ENCODE results near the gene LHX4.

The LHX4 gene

DNA sequence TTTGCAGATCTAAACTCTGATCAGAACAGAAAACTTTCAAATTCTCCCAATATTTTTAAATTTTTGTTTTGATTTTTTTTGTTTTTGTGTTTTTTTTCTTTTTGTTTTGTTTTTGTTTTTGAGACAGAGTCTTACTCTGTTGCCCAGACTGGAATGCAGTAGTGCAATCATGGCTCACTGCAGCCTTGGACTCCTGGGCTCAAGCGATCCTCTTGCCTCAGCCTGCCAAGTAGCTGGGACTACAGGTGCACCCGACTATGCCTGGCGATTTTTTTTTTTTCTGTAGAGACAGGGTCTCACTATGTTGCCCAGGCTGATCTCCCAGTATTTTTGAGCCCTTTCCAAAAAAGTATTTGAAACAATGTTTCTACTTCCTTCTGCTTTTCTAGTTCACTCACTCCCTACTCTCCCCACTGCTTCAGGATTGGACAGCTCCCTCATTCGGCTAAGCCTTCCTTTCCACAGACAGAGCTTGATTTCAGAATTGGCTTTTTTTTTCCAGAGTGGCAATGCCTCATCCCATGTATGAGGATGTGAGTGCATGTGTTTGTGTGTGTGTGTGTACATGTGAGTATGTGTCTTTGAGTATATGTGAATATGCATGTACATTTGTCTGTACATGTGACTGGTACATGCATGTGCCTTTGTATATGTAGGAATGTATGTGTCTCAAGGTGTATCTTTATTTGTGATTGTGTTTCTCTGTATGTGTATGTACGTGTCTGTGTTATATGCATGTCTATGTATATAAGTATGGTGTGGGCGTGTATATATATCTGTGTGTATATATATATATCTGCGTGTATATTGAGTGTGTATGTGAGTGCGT is 11.9 kb downstream of the LHX4 start:
- H3K27ac ChIP-seq (ENCODE audit: low read depth in 2 of 2, low read length in 2 of 2), result no peak overlapping the region

DNA sequence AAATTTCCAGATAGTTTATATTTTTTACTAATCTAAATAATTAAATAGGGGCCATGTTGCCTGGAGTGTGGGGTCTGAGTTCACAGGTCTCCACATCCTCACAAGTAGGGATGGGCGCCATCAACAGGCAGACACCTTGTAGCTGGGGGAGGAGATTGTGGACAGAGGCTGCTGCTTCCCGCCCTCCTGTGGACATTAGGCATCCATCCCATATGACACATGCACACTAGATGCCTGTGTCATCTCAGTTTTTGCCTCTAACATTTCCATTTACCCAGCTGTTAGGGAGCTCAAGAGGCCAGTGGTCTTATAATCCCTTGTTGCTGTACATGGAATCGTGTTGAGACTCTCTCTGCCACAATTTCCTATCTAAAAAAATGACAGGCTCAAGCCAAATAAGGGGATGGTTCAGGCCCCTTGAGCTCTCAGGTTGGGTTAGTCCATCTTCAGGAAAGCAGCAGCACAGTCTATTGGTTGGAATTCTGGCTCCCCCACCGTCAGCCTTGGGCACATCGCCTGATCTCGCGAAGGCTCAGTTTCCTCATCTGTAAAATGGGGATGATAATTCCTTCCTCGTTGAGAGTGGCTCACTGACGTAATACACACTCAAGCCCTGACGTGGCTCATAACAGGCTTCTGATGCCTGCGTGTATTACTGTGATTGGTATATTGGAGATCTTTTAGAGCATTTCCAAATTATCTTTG is 13.6 kb downstream of the LHX4 start:
- Histone ChIP-seq H3K4me1 (ENCODE audit: control insufficient read depth in 2 of 2, insufficient read depth in 2 of 2, low read length in 2 of 2) (peaks cover 5% of the 10 kb centered on the region in 2 donors), H3K9me3 (ENCODE audit: control insufficient read depth in 2 of 2, low read length in 2 of 2) (no peaks in the 10 kb centered on the region), H3K36me3 (ENCODE audit: control insufficient read depth in 2 of 2, insufficient read depth in 2 of 2, low read length in 2 of 2) (no peaks in the 10 kb centered on the region), H3K9ac (ENCODE audit: low read depth in 1 of 2, low read length in 2 of 2) (no peak overlapping the region), H3K27ac (ENCODE audit: low read depth in 2 of 2, low read length in 2 of 2) (no peak overlapping the region), H3K4me3 (ENCODE audit: low read length in 2 of 2) (no peak overlapping the region), H3K27me3 (ENCODE audit: control insufficient read depth in 2 of 2, insufficient read depth in 2 of 2, low read length in 2 of 2) (peaks cover 24 to 36% of the 10 kb centered on the region in 2 donors)

More for the DNA sequence above, 11.9 kb downstream of the LHX4 start:
- H3K4me3 ChIP-seq (ENCODE audit: low read length in 2 of 2), result no peak overlapping the region
- peaks cover 40 to 53% of the 10 kb centered on the region in 2 donors for H3K27me3 ChIP-seq (ENCODE audit: control insufficient read depth in 2 of 2, insufficient read depth in 2 of 2, low read length in 2 of 2)
- no peak overlapping the region for H3K9ac ChIP-seq (ENCODE audit: low read depth in 1 of 2, low read length in 2 of 2)
- H3K36me3 ChIP-seq (ENCODE audit: control insufficient read depth in 2 of 2, insufficient read depth in 2 of 2, low read length in 2 of 2), result no peaks in the 10 kb centered on the region
- H3K9me3 ChIP-seq (ENCODE audit: control insufficient read depth in 2 of 2, low read length in 2 of 2), result no peaks in the 10 kb centered on the region
- peaks cover 5% of the 10 kb centered on the region in 2 donors for H3K4me1 ChIP-seq (ENCODE audit: control insufficient read depth in 2 of 2, insufficient read depth in 2 of 2, low read length in 2 of 2)

DNA sequence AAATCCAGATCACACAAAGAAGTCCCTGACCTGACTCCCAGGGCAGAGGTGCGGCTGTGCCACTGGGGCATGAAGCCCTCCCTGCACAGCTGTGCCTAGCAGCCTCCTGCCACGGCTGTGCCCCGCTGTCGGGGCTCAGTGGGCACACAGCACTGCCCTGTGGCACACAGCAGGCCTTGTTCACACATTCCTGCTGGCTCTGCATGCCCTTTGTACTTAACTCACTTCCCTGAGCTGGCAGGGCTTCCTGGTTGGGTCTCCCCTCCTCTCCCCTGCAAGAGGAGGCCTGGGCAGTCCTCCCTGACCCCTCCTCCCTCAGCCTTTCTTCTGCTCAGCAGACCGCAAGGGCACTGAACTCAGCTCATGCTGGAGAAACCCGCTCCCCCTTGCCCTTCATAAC is 14.8 kb downstream of the LHX4 start:
- no peaks in the 10 kb centered on the region for H3K9me3 ChIP-seq (ENCODE audit: control insufficient read depth in 2 of 2, low read length in 2 of 2)
- peaks cover 20 to 24% of the 10 kb centered on the region in 2 donors for H3K27me3 ChIP-seq (ENCODE audit: control insufficient read depth in 2 of 2, insufficient read depth in 2 of 2, low read length in 2 of 2)
- peaks cover 5% of the 10 kb centered on the region in 2 donors for H3K4me1 ChIP-seq (ENCODE audit: control insufficient read depth in 2 of 2, insufficient read depth in 2 of 2, low read length in 2 of 2)
- no peak overlapping the region for H3K9ac ChIP-seq (ENCODE audit: low read depth in 1 of 2, low read length in 2 of 2)
- no peak overlapping the region for H3K27ac ChIP-seq (ENCODE audit: low read depth in 2 of 2, low read length in 2 of 2)
- no peak overlapping the region for H3K4me3 ChIP-seq (ENCODE audit: low read length in 2 of 2)
- H3K36me3 ChIP-seq (ENCODE audit: control insufficient read depth in 2 of 2, insufficient read depth in 2 of 2, low read length in 2 of 2), result no peaks in the 10 kb centered on the region

DNA sequence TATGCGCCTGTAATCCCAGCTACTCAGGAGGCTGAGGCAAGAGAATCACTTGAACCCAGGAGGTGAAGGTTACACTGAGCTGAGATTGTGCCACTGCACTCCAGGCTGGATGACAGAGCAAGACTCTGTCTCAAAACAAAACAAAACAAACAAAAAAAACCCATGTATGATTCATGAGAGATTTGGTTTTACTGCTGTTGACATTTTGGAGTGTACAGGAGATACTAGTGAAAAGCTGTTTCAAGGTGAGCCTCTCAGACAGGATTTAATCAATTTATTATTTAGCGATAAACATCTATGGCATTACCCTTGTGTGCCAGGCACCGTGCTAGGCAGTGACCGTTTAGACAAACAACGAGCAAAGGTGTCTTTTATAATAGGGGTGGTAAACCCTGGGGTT is 16.5 kb downstream of the LHX4 start:
- H3K9me3 ChIP-seq (ENCODE audit: control insufficient read depth in 2 of 2, low read length in 2 of 2), result no peaks in the 10 kb centered on the region

DNA sequence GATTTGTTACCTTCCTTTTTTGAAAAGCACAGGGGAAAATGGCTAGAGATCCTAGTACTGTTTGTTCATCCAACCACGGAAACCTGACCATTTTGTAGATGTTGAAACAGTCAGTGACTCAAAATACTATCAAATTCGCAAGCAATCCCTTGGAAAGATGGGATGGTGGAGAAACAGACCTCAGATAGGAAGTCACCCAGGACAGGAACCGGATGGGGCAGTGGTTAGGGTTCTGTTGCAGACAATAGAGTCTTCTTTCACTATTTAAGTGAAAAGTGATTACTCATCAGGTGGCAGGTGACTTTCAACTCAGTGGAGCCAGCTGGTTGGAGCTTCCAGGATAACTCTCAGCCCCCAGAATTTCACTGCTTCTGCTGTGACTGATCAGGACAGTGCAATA is 17.0 kb downstream of the LHX4 start:
- Histone ChIP-seq H3K9me3 (ENCODE audit: control insufficient read depth in 2 of 2, low read length in 2 of 2) (no peaks in the 10 kb centered on the region), H3K4me1 (ENCODE audit: control insufficient read depth in 2 of 2, insufficient read depth in 2 of 2, low read length in 2 of 2) (peaks cover 5% of the 10 kb centered on the region in 2 donors), H3K27me3 (ENCODE audit: control insufficient read depth in 2 of 2, insufficient read depth in 2 of 2, low read length in 2 of 2) (peaks cover 7 to 10% of the 10 kb centered on the region in 2 donors)

More for the DNA sequence above, 16.5 kb downstream of the LHX4 start:
- Histone ChIP-seq H3K27ac (ENCODE audit: low read depth in 2 of 2, low read length in 2 of 2) (no peak overlapping the region), H3K27me3 (ENCODE audit: control insufficient read depth in 2 of 2, insufficient read depth in 2 of 2, low read length in 2 of 2) (peaks cover 11 to 12% of the 10 kb centered on the region in 2 donors), H3K9ac (ENCODE audit: low read depth in 1 of 2, low read length in 2 of 2) (no peak overlapping the region), H3K4me1 (ENCODE audit: control insufficient read depth in 2 of 2, insufficient read depth in 2 of 2, low read length in 2 of 2) (peaks cover 5% of the 10 kb centered on the region in 2 donors), H3K4me3 (ENCODE audit: low read length in 2 of 2) (no peak overlapping the region), H3K36me3 (ENCODE audit: control insufficient read depth in 2 of 2, insufficient read depth in 2 of 2, low read length in 2 of 2) (no peaks in the 10 kb centered on the region)

DNA sequence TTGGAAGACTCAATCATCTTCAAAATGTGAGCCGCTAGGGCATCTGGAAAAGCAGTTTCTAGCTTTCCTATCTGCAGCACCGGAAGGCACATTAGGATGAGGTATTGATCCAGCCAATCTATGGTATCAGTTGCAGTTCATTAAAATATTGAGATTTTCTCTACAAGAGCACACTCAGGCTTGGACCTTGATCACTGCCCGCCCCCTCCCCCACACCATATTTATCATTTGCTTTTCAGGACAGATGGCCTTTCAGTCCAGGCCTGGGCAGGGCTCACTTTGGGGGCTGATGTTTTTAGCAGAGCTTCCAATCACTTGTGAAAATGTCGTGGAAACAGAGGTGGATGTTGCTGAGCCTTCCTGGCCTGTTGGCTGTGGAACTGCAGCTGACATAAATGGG is 17.5 kb downstream of the LHX4 start:
- Histone ChIP-seq H3K27me3 (ENCODE audit: control insufficient read depth in 2 of 2, insufficient read depth in 2 of 2, low read length in 2 of 2) (peaks cover 2 to 7% of the 10 kb centered on the region in 2 donors), H3K4me1 (ENCODE audit: control insufficient read depth in 2 of 2, insufficient read depth in 2 of 2, low read length in 2 of 2) (peaks cover 5% of the 10 kb centered on the region in 2 donors), H3K9ac (ENCODE audit: low read depth in 1 of 2, low read length in 2 of 2) (no peak overlapping the region), H3K27ac (ENCODE audit: low read depth in 2 of 2, low read length in 2 of 2) (no peak overlapping the region), H3K36me3 (ENCODE audit: control insufficient read depth in 2 of 2, insufficient read depth in 2 of 2, low read length in 2 of 2) (no peaks in the 10 kb centered on the region), H3K9me3 (ENCODE audit: control insufficient read depth in 2 of 2, low read length in 2 of 2) (no peaks in the 10 kb centered on the region), H3K4me3 (ENCODE audit: low read length in 2 of 2) (no peak overlapping the region)

More for the DNA sequence above, 17.0 kb downstream of the LHX4 start:
- no peak overlapping the region for H3K4me3 ChIP-seq (ENCODE audit: low read length in 2 of 2)
- no peaks in the 10 kb centered on the region for H3K36me3 ChIP-seq (ENCODE audit: control insufficient read depth in 2 of 2, insufficient read depth in 2 of 2, low read length in 2 of 2)
- H3K9ac ChIP-seq (ENCODE audit: low read depth in 1 of 2, low read length in 2 of 2), result no peak overlapping the region
- H3K27ac ChIP-seq (ENCODE audit: low read depth in 2 of 2, low read length in 2 of 2), result no peak overlapping the region

DNA sequence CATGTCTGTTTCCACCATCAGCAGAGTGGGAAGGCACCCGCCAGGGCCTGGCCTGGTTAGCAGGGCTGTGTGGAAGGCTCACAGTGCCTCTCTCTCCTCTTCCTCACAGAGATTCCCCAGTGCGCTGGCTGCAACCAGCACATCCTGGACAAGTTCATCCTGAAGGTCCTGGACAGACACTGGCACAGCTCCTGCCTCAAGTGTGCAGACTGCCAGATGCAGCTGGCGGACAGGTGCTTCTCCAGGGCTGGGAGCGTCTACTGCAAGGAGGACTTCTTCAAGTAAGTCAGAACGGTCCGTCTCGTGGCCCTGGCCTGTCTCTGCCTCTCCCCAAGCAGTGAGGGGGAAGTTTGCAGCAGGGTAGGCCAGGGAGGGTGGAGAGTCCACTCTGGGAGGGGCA is 18.1 kb downstream of the LHX4 start:
- H3K4me1 ChIP-seq (ENCODE audit: control insufficient read depth in 2 of 2, insufficient read depth in 2 of 2, low read length in 2 of 2), result peaks cover 5% of the 10 kb centered on the region in 2 donors
- H3K4me3 ChIP-seq (ENCODE audit: low read length in 2 of 2), result no peak overlapping the region
- no peaks in the 10 kb centered on the region for H3K36me3 ChIP-seq (ENCODE audit: control insufficient read depth in 2 of 2, insufficient read depth in 2 of 2, low read length in 2 of 2)
- H3K27me3 ChIP-seq (ENCODE audit: control insufficient read depth in 2 of 2, insufficient read depth in 2 of 2, low read length in 2 of 2), result peaks cover 0 to 13% of the 10 kb centered on the region in 2 donors
- H3K9ac ChIP-seq (ENCODE audit: low read depth in 1 of 2, low read length in 2 of 2), result no peak overlapping the region
- H3K9me3 ChIP-seq (ENCODE audit: control insufficient read depth in 2 of 2, low read length in 2 of 2), result no peaks in the 10 kb centered on the region
- H3K27ac ChIP-seq (ENCODE audit: low read depth in 2 of 2, low read length in 2 of 2), result no peak overlapping the region

DNA sequence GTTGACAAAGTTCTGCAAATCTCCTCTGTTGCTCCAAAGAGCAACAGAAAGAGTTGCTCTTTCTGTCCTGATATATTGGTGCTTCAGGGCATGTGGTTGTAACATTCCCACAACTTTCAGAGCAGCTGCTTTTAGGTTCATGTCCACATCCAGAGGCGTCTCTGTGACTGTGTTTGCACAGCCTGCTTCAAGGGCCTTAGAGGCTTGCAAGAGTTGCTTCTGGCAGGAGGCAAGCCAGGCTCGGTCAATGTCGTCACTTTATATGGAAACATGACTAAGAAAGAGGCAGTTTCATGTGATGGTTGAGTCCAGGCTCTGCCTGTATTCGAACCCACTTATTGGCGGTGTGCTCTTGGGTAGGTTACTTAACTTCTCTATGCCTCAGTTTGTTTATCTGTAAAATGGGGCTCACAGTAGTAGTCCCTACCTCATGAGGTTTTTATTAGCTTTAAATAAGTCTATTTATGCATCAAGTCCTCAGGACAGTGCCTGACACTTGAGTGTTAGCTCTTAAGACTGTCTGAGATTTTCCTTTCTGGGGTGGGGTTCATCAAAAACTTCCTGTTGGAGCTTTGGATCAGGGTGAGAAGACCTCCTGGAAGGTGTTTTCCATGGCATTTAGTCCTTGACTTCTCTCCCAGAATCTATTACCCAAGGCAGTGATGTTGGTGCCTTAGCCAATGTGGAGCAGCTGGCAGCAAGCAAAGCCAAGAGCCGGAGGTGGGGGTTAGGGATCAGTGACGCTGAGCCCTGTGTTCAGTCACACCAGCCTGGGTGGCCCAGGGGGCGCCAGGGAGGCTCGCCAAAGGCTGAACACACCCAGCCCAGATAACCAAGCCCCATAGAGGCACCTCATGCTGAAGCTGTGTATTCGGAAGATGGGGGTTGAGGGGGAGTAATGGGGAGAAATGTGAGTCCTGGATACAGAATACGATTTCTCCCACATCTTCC is 18.9 kb downstream of the LHX4 start:
- Histone ChIP-seq H3K9me3 (ENCODE audit: control insufficient read depth in 2 of 2, low read length in 2 of 2) (no peaks in the 10 kb centered on the region), H3K4me3 (ENCODE audit: low read length in 2 of 2) (no peak overlapping the region), H3K27me3 (ENCODE audit: control insufficient read depth in 2 of 2, insufficient read depth in 2 of 2, low read length in 2 of 2) (peaks cover 0 to 13% of the 10 kb centered on the region in 2 donors), H3K27ac (ENCODE audit: low read depth in 2 of 2, low read length in 2 of 2) (no peak overlapping the region), H3K36me3 (ENCODE audit: control insufficient read depth in 2 of 2, insufficient read depth in 2 of 2, low read length in 2 of 2) (no peaks in the 10 kb centered on the region), H3K9ac (ENCODE audit: low read depth in 1 of 2, low read length in 2 of 2) (no peak overlapping the region), H3K4me1 (ENCODE audit: control insufficient read depth in 2 of 2, insufficient read depth in 2 of 2, low read length in 2 of 2) (peaks cover 5% of the 10 kb centered on the region in 2 donors)

DNA sequence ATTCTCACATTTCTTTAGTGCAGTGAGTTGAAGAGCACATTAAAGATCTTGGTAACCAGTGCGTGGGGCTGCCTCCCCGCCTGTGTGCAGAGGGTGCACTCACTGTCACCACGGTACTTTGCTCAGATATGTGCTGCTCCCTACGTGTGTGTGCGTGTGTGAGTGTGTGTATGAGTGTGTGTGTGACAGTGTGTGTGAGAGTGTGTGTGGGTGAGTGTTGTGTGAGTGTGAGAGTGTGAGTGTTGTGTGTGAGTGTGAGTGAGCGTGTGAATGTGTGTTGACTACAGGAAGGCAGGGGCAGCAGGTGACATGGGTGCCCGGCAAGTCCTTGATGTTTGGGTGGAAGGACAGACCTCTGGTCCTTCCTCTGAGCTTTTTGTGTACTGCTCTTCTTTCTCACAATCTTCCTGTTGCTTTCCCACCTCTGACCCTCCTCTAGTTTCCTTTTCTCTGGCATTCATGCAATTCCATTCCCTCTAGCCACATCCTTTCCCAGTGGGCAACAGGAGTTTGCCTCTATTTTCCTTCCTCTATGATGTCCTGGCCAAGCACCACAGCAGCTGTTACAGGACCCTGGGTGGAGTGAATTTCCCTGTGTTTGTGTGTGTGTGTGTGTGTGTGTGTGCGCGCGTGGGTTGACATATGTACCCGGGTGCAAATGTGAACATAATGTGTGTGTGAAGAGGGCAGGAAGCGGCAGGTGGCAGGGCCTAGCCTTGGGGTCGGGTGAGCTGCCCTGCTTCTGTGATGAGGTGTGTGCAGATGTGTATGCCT is 19.8 kb downstream of the LHX4 start:
- Histone ChIP-seq H3K27ac (ENCODE audit: low read depth in 2 of 2, low read length in 2 of 2) (no peak overlapping the region), H3K4me3 (ENCODE audit: low read length in 2 of 2) (no peak overlapping the region), H3K4me1 (ENCODE audit: control insufficient read depth in 2 of 2, insufficient read depth in 2 of 2, low read length in 2 of 2) (peaks cover 0 to under 1% of the 10 kb centered on the region in 2 donors), H3K9ac (ENCODE audit: low read depth in 1 of 2, low read length in 2 of 2) (no peak overlapping the region), H3K9me3 (ENCODE audit: control insufficient read depth in 2 of 2, low read length in 2 of 2) (no peaks in the 10 kb centered on the region), H3K27me3 (ENCODE audit: control insufficient read depth in 2 of 2, insufficient read depth in 2 of 2, low read length in 2 of 2) (peaks cover 0 to 10% of the 10 kb centered on the region in 2 donors), H3K36me3 (ENCODE audit: control insufficient read depth in 2 of 2, insufficient read depth in 2 of 2, low read length in 2 of 2) (no peaks in the 10 kb centered on the region)

All from mucosa of rectum (tissue), 2 donors.